ENCODE data around the gene SYTL1.

The SYTL1 gene

DNA sequence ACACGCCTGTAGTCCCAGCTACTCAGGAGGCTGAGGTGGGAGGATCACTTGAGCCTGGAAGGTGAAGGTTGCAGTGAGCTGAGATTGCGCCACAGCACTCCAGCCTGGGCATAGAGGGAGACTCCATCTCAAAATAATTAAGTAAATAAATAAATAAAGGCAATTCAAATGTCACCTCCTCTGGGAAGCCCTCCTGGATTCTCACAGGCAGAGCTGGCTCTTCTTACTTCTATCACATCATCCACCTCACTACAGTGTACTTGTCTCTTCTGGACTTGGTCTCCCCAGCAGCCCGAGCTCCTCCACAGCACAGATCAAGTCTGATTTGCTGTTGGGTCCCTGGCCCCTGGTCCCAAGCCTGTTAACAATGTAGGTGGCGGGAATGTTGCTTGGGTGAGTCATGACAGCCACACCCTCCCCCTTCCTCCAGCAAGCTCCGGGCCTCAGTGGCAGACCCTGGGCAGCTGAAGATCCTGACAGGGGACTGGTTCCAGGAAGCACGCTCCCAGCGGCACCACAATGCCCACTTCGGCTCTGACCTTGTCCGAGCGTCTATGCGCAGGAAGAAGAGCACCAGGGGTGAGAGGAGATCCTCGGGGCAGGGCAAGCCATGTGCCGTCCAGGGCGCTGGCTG lies 5.3 kb downstream of the SYTL1 start:
- DNase-seq (ENCODE audit: low read depth in 2 of 2) = no peak

DNA sequence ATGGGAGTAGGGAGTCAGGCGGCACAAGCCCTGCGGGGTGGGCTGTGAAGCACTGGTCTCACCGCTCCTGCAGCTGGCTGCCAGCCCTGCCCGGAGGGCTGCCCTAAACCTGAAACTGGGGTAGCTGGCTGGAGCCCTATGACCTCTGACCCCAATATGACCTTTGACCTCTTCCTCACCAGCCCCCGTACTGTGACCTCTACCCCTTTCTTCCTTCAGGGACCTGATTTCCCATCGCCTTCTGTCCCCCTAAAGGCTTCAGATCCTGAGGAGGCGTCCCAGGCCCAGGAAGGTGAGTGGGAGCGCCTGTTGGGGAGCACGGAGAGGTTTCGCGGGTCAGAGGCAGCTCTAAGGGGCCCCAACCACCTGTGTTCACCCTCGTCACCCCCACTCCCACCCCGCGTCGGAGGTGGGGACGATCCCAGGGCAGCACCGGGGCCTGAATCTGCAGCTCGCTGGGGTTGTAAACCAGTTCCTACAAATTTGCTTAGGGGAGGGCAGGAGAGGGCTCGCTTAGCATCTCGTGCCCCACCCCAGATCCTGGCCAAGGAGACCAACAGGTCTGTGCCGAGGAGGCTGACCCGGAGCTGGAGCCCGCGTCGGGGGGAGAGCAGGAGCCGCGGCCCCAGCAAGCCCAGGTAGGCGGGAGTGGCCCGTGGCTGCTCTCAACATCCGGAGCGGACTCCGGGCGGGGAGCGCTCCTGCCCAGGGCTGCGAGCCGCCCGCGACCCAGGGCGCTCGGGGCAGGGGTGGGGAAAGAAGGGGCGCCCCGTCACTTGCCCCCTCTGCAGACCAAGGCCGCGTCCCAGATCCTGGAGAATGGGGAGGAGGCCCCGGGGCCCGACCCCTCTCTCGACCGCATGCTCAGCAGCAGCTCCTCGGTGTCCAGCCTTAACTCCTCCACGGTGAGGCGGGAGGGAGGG lies 7.3 kb downstream of the SYTL1 start:
- peak in 1 of 2 donors; percentile 29 for DNase-seq (ENCODE audit: low read depth in 2 of 2)

DNA sequence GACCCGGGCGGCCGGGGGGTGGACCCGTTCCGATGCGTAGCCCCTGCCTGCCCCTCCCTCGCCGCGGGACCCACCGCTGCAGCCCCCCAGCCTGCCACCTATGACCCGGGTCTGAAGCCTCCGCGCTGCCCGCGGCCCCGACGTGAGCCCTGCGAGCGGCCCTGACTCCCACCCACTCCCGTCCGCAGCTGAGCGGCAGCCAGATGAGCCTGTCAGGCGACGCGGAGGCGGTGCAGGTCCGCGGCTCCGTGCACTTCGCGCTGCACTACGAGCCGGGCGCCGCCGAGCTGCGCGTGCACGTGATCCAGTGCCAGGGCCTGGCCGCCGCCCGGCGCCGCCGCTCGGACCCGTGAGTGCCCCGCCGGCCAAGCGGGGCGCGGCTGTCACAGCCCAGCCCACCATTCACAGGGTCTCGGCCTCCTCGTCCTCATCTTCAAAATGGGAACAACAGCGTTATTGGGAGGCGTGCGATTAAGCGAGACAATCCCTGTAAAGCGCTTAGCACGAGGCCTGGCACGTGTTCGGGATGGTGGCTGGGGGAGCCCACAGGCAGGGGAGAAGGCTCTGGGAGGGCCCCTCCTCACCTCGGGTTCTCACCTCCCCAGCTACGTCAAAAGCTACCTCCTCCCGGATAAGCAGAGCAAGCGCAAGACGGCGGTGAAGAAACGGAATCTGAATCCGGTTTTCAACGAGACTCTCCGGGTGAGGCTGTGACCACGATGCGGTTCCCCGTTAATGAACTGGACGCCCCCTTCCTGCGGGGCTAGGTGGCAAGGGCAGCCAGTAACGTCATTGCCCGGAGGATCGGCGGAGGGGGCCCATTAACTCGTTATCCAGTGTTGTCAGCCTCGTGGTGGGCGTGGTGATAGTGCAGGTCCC lies 8.2 kb downstream of the SYTL1 start:
- DNase-seq (ENCODE audit: low read depth in 2 of 2) = no peak

DNA sequence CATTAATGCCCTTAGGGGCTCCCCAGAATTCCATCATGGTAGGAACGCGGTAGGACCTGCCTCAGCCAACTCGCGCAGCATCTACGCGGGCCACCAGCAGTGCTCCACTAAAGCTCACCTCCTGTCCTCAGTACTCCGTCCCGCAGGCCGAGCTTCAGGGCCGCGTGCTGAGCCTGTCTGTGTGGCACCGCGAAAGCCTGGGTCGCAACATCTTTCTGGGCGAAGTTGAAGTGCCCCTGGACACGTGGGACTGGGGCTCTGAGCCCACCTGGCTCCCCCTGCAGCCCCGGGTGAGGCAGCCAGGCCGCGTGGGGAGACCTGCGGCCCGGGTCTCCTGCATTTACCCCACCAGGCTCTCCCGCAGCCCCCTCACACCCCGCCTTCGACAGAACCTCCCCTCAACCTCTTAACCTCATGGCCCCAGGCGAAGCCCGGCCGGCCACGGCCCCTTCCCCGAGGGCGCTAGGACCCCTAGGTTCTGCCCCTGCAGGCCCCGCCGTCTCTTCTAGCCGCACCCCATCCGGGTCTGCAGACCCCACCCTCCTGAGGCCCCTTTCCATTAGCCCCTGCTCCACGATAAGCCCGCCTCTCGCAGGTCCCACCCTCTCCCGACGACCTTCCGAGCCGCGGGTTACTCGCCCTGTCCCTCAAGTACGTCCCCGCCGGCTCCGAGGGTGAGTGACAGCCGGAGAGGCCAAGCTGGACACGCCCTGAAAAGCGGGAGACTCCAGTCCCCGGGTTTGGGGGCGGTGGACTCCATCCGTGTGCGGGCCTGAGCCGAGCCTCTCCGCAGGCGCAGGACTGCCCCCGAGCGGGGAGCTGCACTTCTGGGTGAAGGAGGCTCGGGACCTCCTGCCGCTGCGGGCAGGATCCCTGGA lies 9.1 kb downstream of the SYTL1 start:
- no peak for DNase-seq (ENCODE audit: low read depth in 2 of 2)

DNA sequence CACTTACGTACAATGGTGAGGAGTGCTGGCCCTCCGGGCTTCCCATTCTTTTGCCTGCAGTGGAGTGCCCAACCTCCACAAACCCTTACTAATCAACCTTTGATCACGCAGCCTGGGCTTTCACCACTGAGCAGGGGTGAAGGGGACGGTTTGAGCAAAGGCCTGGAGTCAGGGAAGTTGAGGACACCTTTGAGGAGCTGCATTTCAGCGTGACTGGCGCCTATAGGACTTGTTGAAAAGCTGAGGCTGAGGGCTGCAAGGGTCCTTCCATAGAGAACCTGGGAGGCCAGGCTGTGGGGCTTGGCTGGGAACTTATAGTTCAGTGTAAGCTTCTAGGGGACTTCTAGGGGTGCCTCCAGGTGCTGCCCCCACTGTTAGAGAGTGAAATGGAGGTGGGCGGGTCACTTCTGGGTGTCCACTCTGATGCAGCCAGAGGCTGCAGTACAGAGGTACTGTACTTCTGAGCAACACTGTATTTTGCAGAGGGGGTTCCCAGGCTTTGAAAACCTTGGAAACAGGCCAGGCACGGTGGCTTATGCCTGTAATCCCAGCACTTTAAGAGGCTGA lies 9.8 kb downstream of the SYTL1 start:
- no peak for DNase-seq (ENCODE audit: low read depth in 2 of 2)

DNA sequence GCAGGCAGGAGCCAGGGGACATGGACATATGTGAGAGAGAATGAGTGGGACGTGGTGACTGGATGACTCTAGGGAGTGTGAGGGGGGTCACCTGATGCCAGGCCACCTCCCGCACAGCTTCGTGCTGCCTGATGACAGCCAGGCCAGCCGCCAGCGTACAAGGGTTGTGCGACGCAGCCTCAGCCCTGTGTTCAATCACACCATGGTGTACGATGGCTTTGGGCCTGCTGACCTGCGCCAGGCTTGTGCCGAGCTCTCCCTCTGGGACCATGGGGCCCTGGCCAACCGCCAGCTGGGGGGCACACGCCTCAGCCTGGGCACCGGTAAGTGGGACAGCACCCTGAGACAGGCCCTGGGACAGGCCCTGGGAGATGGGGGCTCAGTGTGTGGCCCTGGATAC lies 11.3 kb downstream of the SYTL1 start:
- DNase-seq (ENCODE audit: low read depth in 2 of 2) = no peak

DNA sequence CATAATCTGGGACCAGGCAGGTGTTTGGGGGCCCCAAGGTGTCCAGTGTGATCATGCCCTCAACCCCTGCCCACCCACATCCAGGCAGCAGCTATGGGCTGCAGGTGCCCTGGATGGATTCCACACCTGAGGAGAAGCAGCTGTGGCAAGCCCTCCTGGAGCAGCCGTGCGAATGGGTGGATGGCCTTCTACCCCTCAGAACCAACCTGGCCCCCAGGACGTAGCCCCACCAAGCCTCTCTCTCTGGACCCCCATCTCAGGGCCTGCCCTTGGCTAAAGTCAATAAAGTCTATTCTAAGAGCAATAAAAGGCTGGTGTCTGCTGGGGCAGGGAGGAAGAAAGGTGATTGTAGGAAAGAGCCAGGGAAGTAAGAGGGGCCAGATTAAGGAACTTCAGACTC lies 11.8 kb downstream of the SYTL1 start:
- DNase-seq (ENCODE audit: low read depth in 2 of 2) = no peak

DNA sequence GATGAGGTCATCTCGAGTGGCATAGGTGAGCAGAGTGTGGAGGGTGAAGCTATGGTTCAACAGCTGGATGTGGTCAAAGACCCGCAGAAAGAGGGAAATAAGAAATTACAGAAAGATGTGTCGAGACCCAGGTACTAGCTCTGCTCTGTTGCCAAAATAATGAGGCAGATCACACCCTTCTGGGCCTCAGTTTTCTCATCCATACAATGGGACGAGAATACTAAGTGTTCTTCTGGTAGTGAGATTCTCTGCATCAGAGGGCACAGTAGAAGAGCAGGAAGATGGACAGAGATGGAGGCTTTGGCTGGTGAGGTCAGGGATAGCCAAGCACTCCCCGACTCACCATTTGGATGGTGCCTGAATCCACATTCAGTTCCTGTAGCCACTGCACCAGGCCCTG lies 13.9 kb downstream of the SYTL1 start:
- no peak for DNase-seq (ENCODE audit: low read depth in 2 of 2)

DNA sequence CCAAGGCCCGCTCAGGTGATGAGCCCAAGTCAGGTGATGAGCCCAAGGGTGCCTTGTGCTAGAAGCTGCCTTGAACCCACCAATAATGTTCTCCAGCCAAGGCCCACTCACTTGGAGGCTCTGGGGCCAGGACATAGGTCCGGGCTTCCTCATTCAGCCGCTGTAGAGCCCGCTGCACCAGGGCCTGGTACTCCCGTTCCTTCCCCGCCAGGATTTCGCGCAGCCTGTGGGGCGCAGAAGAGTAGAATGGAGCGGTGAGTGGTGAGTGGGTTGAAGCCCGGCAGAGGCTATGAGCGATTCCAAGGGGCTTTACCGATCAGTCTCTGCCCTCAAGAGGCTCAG lies 14.4 kb downstream of the SYTL1 start:
- DNase-seq (ENCODE audit: low read depth in 2 of 2) = no peak

DNA sequence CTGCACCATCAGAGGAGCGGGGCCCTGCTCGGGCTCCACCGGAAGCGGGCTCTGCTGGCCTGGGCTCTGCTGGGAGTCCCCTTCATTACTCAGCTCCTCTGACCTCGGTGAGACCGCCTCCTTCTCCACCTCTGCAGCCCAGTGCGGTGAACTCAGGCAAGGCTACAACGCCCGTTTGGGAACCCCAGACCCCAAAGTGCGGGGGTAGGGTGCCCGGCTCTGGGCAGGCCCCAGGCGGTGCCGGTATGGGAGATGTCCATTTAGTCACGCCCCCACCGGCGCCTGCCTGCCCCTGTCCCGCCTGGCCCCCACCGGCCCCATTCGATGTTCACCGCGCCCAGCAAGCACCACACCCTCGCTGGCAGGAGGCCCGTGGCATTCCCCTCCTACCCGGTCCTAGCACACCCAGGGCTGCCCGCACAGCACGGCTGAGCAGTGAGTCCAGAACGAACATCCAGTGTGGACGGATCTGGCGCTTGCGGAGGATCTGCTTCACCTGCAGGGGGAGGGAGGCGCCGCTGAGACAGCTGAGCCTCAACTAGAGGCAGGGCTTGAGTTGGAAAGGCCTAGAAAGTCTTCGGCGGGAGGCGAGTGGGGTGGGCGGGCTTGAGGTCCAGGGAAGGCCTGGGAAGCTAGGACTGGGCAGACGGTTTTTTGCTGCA lies 14.9 kb downstream of the SYTL1 start:
- DNase-seq (ENCODE audit: low read depth in 2 of 2) = peak in 1 of 2 donors; percentile 34

DNA sequence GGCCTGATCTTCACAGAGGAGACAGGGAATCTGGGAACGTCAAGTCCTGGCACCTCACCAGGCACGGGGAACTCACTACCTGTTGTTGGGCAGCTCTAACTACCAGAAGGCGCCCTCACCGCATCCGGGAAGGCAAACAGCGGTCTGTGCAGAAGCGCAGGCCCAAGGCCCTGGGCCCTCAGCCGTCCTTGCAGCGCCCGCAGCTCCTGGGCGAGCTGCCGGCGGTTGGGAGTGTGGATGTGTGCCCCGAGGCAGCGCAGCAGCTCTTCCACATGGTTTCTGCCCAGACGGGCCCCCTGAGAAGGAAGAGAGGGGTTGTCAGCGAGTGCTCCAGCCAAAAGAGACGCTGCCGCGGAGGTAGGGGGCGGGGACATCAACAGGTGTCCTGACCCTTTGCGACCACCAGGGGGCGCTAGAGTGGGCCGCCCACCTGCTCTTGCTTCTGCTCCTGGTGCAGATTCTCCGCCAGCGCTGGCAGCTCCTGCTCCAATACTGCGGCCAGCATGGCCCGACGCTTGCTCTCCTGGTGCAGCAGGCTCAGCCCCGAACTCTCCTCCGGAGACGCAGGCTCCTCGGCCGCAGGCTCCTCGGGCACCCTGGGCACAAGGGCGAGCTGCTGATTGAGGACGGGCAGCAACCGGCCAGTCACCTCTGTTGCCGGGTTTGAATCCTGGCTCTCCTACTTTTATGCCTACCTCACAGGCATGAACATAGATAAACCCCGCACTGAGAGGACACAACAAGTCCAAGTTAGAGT lies 15.6 kb downstream of the SYTL1 start:
- DNase-seq (ENCODE audit: low read depth in 2 of 2) = peak; percentile 76 to 77

DNA sequence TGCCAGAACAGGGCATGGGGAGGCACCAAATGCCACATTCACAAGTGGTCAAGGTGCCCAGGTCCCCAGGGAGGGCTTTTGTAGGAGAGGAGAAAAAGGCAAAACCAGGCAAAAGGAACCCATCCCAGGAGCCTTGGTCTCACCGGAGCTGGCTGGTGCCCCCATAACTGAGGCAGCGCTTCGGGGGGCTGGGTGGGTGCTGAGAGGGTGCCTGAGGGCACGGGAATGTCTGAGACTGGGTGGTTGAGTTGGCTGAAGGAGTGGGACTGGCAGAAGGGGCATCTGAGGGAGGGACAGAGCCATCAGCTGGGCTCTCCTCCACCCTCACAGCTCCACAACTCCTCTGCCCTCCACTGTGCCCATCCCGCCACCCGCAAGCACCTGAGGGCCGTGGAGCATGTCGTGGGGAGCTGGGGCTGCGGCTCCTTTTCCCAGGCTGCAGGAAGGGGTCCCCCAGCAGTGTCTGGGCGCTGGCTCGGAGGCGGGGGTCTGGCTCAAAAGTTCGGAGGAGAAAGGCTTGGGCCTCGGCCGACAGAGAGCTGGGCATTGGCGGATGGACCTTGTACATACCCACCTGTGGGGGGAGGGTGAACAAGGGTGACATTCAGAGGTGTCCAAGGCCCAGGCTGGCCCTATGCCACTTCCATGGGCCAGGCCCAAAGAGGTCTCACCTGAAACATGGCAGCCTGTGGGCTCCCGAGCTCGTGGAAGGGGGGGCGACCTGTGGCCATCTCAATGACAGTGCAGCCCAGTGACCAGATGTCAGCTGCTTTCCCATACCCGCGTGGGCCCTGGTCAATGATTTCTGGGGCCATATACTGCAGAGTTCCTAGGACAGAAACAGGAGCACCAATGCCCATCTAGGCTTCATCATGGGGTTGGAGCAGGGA lies 16.5 kb downstream of the SYTL1 start:
- no peak for DNase-seq (ENCODE audit: low read depth in 2 of 2)

DNA sequence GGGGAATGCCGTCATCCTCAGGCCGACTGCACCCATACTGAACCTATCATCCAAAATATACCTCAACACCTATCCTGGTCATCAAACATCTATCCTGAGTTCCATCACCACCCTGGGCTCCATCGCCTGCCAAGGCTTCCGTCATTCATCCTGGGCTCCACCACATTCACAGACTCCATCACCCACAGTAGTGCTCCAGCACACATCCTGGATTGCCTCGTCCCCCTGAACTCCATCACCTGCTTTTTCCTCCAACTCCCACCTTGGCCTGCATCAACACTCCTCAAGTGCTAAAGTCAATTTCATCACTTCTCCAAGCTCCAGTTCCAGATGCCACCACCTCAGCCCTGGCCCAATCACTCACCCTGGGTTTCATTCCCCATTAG lies 17.1 kb downstream of the SYTL1 start:
- DNase-seq (ENCODE audit: low read depth in 2 of 2) = no peak

DNA sequence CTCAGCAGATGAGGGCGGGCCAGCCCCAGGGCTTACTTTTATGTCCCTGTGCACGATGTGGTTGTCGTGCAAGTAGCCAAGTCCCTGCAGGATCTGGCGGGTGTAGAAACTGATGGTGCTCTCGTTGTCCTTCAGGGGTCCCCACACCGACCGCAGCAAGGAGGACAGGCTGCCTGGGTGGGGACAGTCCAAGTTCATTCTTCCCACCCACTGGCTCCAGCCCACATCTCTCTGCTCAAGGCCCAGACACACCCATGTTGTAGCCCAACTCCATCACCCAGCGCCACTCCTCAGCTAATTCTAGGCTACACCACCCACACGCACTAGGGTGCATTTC lies 18.0 kb downstream of the SYTL1 start:
- DNase-seq (ENCODE audit: low read depth in 2 of 2) = no peak

DNA sequence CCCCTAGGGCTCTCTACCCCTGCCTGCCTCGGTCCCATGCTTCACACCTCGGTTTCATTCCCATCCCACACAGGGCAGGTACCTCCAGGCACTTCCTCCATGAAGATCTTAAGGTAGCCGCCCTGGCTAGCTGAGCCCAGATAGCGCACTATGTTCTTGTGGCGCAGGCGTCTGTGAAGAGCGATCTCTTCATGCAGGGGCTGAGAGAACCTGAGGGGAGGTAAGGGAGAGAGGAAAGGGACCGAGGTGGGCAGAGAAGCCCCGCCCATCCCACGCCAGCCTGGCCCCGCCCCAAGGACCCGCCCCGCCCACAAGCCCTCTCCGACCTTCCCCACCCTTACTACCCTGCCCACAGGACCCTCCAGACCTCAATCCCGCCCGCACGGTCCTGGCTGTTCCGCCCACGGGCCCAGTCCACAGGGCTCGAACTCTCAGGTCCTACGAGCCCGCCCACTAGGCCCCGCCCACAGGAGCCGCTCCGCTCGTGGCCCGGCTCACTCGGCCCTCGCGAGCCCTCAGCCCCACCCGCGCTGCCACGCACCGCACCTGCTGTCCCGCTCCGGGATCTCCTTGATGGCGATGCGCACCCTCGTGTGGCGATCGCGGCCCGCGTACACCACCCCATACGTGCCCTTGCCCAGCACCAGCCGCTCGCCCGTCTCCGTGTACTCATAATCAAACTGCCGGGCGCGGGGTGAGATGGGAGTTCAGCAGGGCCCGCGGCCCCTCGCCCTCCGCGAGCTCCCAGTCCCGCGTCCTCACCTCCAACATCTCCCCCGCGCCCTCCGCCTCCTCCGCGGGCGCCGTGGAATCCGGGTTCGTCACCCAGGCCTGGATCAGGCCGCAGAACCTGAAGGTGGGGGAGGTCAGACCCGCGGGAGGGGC lies 18.6 kb downstream of the SYTL1 start:
- peak in 1 of 2 donors; percentile 43 for DNase-seq (ENCODE audit: low read depth in 2 of 2)

DNA sequence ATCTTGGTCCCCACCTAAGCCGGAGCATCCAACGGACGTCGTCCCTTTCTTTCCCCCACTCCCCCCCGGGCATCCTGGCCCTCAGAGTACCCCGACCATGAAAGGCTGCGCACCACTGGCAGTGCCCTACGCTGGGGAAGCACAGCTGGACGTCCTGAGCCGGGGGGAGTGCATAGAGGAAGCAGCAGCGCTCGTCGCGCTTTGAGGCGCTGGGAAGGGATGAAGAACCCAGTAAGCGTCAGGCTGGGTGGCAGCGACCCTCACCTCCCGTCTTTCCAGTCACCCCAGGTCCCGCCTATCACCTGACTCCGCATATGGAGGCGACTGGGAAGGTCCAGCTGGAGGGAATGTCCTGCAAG lies 19.2 kb downstream of the SYTL1 start:
- DNase-seq (ENCODE audit: low read depth in 2 of 2) = no peak

DNA sequence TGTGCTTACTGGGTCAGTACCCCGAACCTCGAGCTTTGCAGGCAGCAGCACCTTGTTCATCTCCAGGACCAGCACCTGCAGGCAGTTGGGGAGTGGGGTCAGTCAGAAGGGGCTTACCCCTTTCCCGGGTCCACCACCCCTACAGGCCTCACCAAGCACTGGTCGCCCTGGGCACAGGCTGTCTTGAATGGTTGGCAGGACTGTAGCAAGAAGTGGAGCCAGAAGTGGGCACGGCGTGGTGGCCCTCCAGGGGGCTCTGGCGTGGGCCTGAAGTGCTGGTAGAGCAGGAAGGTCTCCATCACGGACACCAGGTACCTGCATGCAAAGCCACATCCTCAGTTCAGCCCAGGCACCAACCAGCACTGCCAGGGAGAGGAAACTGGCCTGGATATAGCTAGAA lies 19.7 kb downstream of the SYTL1 start:
- DNase-seq (ENCODE audit: low read depth in 2 of 2) = no peak

Data from stimulated activated CD4-positive, alpha-beta T cell treated with anti-CD3 and anti-CD28 coated beads, Interleukin-1b, Interleukin-23, amount 100 ng/mL, for 4 hours (primary cell).